22Rv1 (cell line): ENCODE results near the gene CYSTM1.

Source experiments
- CTCF ChIP-seq: fragments of 450-650 bp; IDR thresholded peaks from 2 replicates; pipeline ENCODE4 v1.5.1; 2017; ENCODE audit warnings: mild to moderate bottlenecking
- ZFX ChIP-seq: fragments of 450-650 bp; IDR thresholded peaks from 2 replicates; pipeline ENCODE4 v1.6.1; 2017; ENCODE audit warnings: antibody characterized with exemption, borderline replicate concordance

- TF ChIP-seq CTCF (no peak), ZFX (no peak)
These were observed 81.7 kb downstream of the CYSTM1 start for GRCh38 chr5:140256726-140257125.
